Measurements from ENCODE around the gene SEBOX.

The SEBOX gene

DNA sequence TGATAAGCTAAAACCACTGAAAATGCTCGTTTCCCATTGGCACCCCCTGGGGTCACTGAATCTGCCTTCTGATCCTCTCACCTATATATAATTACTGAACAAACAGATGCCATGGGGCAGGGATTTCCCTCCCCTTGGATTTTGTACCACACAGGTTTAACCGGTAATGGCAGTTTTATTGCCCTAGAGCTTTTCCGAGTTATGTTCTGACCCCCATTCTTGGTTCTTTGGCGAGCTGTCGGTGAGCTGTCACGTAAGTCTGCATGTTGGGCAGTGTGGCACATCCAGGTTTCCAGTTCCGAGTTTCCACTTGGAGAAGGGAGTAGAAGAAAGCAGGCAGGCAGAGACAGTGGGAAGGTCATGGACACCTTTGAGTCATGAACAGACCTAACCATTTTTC is 38.9 kb downstream of the SEBOX start:
- Histone ChIP-seq H3K9me3 (ENCODE audit: insufficient read depth, low read length) (no peaks in the 10 kb centered on the region), H3K27me3 (ENCODE audit: insufficient read depth, insufficient read length) (no peaks in the 10 kb centered on the region), H3K4me3 (ENCODE audit: insufficient read length, low read depth) (no peak overlapping the region), H3K36me3 (ENCODE audit: insufficient read depth, insufficient read length, low read length) (peaks cover 63% of the 10 kb centered on the region), H3K9ac (ENCODE audit: insufficient read length, low read depth) (no peak overlapping the region), H3K4me1 (ENCODE audit: insufficient read depth, insufficient read length) (peaks cover 2% of the 10 kb centered on the region)
- TF ChIP-seq ZNF274 (IDR thresholded peaks at IDR 0.05; ENCODE audit: low read depth, low read length): no peak
- no peak for TF ChIP-seq SUZ12 (IDR thresholded peaks at IDR 0.05; ENCODE audit: extremely low read depth, insufficient read depth, insufficient read length)
- no peak for TF ChIP-seq YY1 (IDR thresholded peaks at IDR 0.05; ENCODE audit: insufficient read depth, insufficient read length)
- DNase-seq (ENCODE audit: low read depth, low spot score): no peak

DNA sequence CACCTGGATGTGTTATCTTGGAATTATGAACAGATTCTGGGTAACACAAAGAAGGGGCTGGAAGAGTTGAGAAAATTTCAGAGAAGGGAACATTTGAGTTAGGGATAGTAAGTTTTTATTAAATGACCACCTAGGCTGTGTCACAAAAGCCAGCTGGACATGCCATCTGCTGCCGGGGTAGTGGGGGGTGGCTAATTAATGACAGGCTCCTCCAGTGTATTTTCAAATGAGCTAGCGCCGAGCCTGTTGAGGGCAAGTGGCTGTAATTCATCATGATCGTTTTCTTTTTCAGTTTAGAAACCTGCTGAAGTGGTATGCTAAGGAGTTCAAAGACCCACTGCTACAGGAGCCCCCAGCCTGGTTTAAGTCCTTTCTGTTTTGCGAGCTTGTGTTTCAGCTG is 39.8 kb downstream of the SEBOX start:
- TF ChIP-seq YY1 (IDR thresholded peaks at IDR 0.05; ENCODE audit: insufficient read depth, insufficient read length): no peak
- no peak for TF ChIP-seq SUZ12 (IDR thresholded peaks at IDR 0.05; ENCODE audit: extremely low read depth, insufficient read depth, insufficient read length)
- no peak for TF ChIP-seq ZNF274 (IDR thresholded peaks at IDR 0.05; ENCODE audit: low read depth, low read length)
- H3K9ac ChIP-seq (ENCODE audit: insufficient read length, low read depth): no peak overlapping the region
- peaks cover 2% of the 10 kb centered on the region for H3K4me1 ChIP-seq (ENCODE audit: insufficient read depth, insufficient read length)
- H3K27me3 ChIP-seq (ENCODE audit: insufficient read depth, insufficient read length): no peaks in the 10 kb centered on the region
- H3K9me3 ChIP-seq (ENCODE audit: insufficient read depth, low read length): no peaks in the 10 kb centered on the region
- no peak for DNase-seq (ENCODE audit: low read depth, low spot score)
- peaks cover 63% of the 10 kb centered on the region for H3K36me3 ChIP-seq (ENCODE audit: insufficient read depth, insufficient read length, low read length)
- H3K4me3 ChIP-seq (ENCODE audit: insufficient read length, low read depth): no peak overlapping the region

DNA sequence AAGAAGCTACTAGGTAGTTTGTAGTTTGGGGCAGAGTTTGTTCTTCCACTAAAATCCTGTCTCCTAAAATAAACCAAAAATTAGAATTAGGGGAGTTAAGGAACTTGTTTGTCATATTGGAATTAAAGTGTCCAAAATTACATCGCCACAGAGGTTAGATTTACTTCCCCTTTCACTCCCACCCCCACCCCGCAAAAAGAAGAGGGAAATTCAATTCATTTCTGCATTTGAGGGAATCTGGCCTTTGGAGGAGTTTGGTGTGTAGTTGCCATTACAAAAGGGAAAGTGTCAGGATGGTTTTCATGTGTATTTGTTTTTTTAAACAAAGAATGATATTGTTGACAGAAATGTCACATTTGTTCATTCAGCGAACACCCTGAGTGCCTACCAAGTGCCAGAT is 40.2 kb downstream of the SEBOX start:
- Histone ChIP-seq H3K9me3 (ENCODE audit: insufficient read depth, low read length) (no peaks in the 10 kb centered on the region), H3K36me3 (ENCODE audit: insufficient read depth, insufficient read length, low read length) (peaks cover 63% of the 10 kb centered on the region), H3K4me1 (ENCODE audit: insufficient read depth, insufficient read length) (peaks cover 2% of the 10 kb centered on the region), H3K4me3 (ENCODE audit: insufficient read length, low read depth) (no peak overlapping the region), H3K27me3 (ENCODE audit: insufficient read depth, insufficient read length) (no peaks in the 10 kb centered on the region), H3K9ac (ENCODE audit: insufficient read length, low read depth) (no peak overlapping the region)
- TF ChIP-seq ZNF274 (IDR thresholded peaks at IDR 0.05; ENCODE audit: low read depth, low read length) (no peak), YY1 (IDR thresholded peaks at IDR 0.05; ENCODE audit: insufficient read depth, insufficient read length) (no peak)
- no peak for DNase-seq (ENCODE audit: low read depth, low spot score)

DNA sequence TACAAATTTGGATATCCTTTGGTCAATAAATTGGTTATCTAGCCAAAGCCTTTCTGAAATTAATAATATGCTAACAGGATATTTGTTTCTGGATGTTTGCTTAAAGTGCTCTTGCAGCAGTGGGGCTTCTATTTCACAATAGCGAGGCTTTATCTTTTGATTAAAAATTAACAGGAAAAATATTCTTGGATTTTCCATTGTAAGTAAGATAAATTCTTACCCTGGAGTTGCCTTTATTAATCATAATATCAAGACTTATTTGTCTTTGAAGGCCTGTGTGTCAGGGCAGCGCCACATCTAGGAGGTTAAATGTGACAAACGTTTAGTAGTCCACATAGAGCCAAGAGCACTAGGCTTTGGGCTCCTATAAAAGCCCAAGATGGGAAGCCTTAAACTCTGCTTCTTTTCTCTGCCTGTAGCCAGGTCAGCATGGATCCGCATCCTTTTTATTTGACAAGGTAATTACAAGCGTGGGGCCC is 40.7 kb downstream of the SEBOX start:
- no peaks in the 10 kb centered on the region for H3K27me3 ChIP-seq (ENCODE audit: insufficient read depth, insufficient read length)
- no peaks in the 10 kb centered on the region for H3K9me3 ChIP-seq (ENCODE audit: insufficient read depth, low read length)
- TF ChIP-seq YY1 (IDR thresholded peaks at IDR 0.05; ENCODE audit: insufficient read depth, insufficient read length) (no peak), SUZ12 (IDR thresholded peaks at IDR 0.05; ENCODE audit: extremely low read depth, insufficient read depth, insufficient read length) (no peak), ZNF274 (IDR thresholded peaks at IDR 0.05; ENCODE audit: low read depth, low read length) (no peak)
- H3K4me3 ChIP-seq (ENCODE audit: insufficient read length, low read depth): no peak overlapping the region
- no peak overlapping the region for H3K9ac ChIP-seq (ENCODE audit: insufficient read length, low read depth)
- peaks cover 2% of the 10 kb centered on the region for H3K4me1 ChIP-seq (ENCODE audit: insufficient read depth, insufficient read length)
- DNase-seq (ENCODE audit: low read depth, low spot score): no peak
- H3K36me3 ChIP-seq (ENCODE audit: insufficient read depth, insufficient read length, low read length): peaks cover 61% of the 10 kb centered on the region

DNA sequence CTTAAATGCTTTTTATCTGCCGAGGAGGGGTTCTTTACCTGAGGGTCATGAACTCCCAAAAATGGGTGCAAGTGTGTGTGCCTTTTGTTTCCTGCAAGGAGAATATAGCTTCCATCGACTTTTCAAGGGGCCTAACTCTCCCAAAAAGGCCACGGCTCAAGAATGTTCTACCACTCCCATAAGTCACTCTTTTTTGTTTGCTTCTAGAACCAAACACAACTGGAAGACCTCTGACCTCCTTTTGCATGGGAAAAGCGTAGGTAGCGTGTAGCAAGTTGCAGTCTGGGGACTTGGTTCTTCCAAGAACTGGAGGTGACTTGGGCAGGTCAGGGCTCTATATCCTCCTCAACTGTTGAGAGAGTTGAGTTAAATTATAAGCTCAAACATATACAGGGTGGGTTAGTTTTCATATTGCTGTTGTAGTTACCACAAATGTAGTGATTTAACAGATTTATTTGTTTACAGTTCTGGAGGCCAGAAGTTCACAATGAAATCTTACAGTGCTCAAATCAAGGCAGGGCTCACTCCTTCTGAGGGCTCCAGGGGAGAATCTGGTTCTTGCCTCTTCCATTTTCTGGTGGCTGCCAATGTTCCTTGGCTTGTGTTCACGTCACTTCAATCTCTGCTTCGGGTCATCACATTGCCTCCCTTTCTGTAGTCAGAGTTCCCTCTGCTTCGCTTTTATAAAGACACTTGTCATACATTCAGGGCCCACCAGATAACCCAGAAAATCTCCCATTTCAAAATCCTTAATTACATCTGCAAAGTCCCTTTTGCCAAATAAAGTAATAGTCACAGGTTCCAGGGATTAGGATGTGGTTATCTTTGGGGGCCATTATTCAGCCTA is 44.6 kb downstream of the SEBOX start:
- Histone ChIP-seq H3K4me1 (ENCODE audit: insufficient read depth, insufficient read length) (peaks cover 2% of the 10 kb centered on the region), H3K4me3 (ENCODE audit: insufficient read length, low read depth) (peak overlapping the region; percentile 93)
- TF ChIP-seq SUZ12 (IDR thresholded peaks at IDR 0.05; ENCODE audit: extremely low read depth, insufficient read depth, insufficient read length) (no peak), ZNF274 (IDR thresholded peaks at IDR 0.05; ENCODE audit: low read depth, low read length) (no peak), YY1 (IDR thresholded peaks at IDR 0.05; ENCODE audit: insufficient read depth, insufficient read length) (no peak)

DNA sequence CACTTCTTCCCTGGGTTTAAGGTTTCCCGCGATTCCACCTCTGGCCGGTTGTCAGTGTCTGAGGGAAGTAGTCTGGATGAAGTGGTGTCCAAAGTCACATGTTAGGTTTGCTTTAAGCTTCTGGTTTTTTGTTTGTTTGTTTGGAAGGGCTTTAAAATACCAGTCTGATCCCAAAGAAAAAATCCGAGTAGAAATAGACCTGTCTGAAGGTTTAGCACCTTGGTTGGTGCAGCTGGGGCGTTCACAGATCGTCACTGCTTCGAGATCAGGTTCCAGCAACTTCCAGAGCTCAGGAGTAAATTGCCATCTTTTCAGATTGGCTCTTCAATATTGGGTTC is 45.4 kb downstream of the SEBOX start:
- no peak for DNase-seq (ENCODE audit: low read depth, low spot score)
- Histone ChIP-seq H3K9ac (ENCODE audit: insufficient read length, low read depth) (peak overlapping the region; percentile 94), H3K4me1 (ENCODE audit: insufficient read depth, insufficient read length) (peaks cover 2% of the 10 kb centered on the region), H3K27me3 (ENCODE audit: insufficient read depth, insufficient read length) (no peaks in the 10 kb centered on the region), H3K4me3 (ENCODE audit: insufficient read length, low read depth) (peak overlapping the region; percentile 93), H3K9me3 (ENCODE audit: insufficient read depth, low read length) (no peaks in the 10 kb centered on the region), H3K36me3 (ENCODE audit: insufficient read depth, insufficient read length, low read length) (peaks cover 19% of the 10 kb centered on the region)
- no peak for TF ChIP-seq YY1 (IDR thresholded peaks at IDR 0.05; ENCODE audit: insufficient read depth, insufficient read length)
- TF ChIP-seq ZNF274 (IDR thresholded peaks at IDR 0.05; ENCODE audit: low read depth, low read length): no peak
- no peak for TF ChIP-seq SUZ12 (IDR thresholded peaks at IDR 0.05; ENCODE audit: extremely low read depth, insufficient read depth, insufficient read length)

More for the DNA sequence above, 44.6 kb downstream of the SEBOX start:
- H3K9ac ChIP-seq (ENCODE audit: insufficient read length, low read depth): peak overlapping the region; percentile 94
- no peaks in the 10 kb centered on the region for H3K9me3 ChIP-seq (ENCODE audit: insufficient read depth, low read length)
- H3K27me3 ChIP-seq (ENCODE audit: insufficient read depth, insufficient read length): no peaks in the 10 kb centered on the region
- DNase-seq (ENCODE audit: low read depth, low spot score): no peak
- H3K36me3 ChIP-seq (ENCODE audit: insufficient read depth, insufficient read length, low read length): peaks cover 22% of the 10 kb centered on the region

DNA sequence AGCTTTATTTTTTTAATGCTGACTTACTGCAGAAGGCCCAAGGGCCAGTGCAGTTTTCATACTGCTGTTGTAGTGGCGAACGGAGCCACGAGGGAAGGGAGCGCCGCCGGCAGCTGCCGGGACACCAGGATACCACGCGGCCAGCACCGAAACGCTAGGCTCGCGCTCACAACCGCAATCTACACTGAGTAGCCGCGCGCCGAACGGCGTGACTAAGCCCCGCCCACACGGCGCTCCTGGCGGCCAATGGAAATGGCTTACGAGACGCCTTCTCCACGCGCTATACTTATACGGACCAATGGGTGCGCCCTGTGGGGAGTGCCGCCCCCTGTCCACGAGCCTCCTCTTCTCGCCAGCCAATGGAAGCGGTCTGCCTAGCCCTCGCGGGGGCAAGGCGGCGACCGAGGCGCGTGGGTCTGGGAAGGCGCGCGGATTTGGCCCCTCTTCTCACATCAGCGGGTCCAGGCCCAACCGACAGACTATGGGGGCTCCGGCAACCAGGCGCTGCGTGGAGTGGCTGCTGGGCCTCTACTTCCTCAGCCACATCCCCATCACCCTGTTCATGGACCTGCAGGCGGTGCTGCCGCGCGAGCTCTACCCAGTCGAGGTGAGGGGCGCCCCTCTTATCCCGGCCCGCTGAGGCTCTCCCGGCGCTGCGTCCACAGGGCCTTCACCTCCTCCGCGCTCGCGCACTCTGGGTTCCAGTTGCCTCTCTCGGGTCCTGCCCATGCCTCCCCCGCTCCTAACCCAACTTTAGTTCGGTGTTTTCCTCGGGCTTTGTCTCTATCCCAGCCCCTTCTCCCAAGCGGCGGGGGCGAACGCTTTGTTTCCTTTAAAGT is 46.0 kb downstream of the SEBOX start, which contains the start of gene TMEM97:
Gene TMEM97 (plus strand): TSS at position 442 of the 839 bp plus-strand sequence. CDS start 40 bp downstream, at position 482.
- Histone ChIP-seq H3K36me3 (ENCODE audit: insufficient read depth, insufficient read length, low read length) (peaks cover 16% of the 10 kb centered on the region), H3K4me1 (ENCODE audit: insufficient read depth, insufficient read length) (peaks cover 2% of the 10 kb centered on the region), H3K9ac (ENCODE audit: insufficient read length, low read depth) (peak within 1 kb of the TSS; percentile 98), H3K27me3 (ENCODE audit: insufficient read depth, insufficient read length) (no peaks in the 10 kb centered on the region), H3K9me3 (ENCODE audit: insufficient read depth, low read length) (no peaks in the 10 kb centered on the region), H3K4me3 (ENCODE audit: insufficient read length, low read depth) (peak within 1 kb of the TSS; percentile 93)
- no peak for TF ChIP-seq ZNF274 (IDR thresholded peaks at IDR 0.05; ENCODE audit: low read depth, low read length)
- no peak for TF ChIP-seq SUZ12 (IDR thresholded peaks at IDR 0.05; ENCODE audit: extremely low read depth, insufficient read depth, insufficient read length)
- TF ChIP-seq YY1 (IDR thresholded peaks at IDR 0.05; ENCODE audit: insufficient read depth, insufficient read length): no peak
- DNase-seq (ENCODE audit: low read depth, low spot score): peak; percentile 83

Measured in NT2/D1 (cell line).